GM23248 (cell line): ENCODE measurements around the gene HLCS. TPM values are rescaled to one million over a fixed set of nuclear protein-coding genes. Genes with fewer than 3 reads are reported as not detected.

ENCODE experiments used
- DNase-seq: peaks from one replicate; pipeline ENCODE4 v3.0.0-alpha.2; 2015
- H2AFZ ChIP-seq: fragments of 200-600 bp; sonication (generic); 2 replicates; pipeline ENCODE4 v1.6.1; 2016; ENCODE audit warnings: antibody characterized with exemption
- H3F3A ChIP-seq: fragments of 200-600 bp; sonication (generic); 2 replicates; pipeline ENCODE4 v1.6.1; 2016; ENCODE audit warnings: mild to moderate bottlenecking, antibody characterized with exemption, mixed run types; ENCODE audit not compliant: insufficient read depth
- H3K27ac ChIP-seq: fragments of 200-600 bp; sonication (generic); 2 replicates; pipeline ENCODE4 v1.5.1; 2016; ENCODE audit warnings: mild to moderate bottlenecking
- H3K27me3 ChIP-seq: fragments of 200-600 bp; sonication (generic); replicated peaks from 2 replicates; pipeline ENCODE4 v1.6.1; 2016; ENCODE audit warnings: mild to moderate bottlenecking; ENCODE audit not compliant: insufficient read depth
- H3K36me3 ChIP-seq: fragments of 200-600 bp; sonication (generic); 2 replicates; pipeline ENCODE4 v1.6.1; 2016; ENCODE audit warnings: low read depth, mild to moderate bottlenecking
- H3K4me1 ChIP-seq: fragments of 200-600 bp; sonication (generic); 2 replicates; pipeline ENCODE4 v1.6.1; 2016; ENCODE audit warnings: mild to moderate bottlenecking; ENCODE audit not compliant: insufficient read depth
- H3K4me2 ChIP-seq: fragments of 200-600 bp; sonication (generic); one replicate; pipeline ENCODE4 v1.6.1; 2016; ENCODE audit warnings: mild to moderate bottlenecking; ENCODE audit not compliant: unreplicated experiment
- H3K4me3 ChIP-seq: fragments of 200-600 bp; sonication (generic); 2 replicates; pipeline ENCODE4 v1.5.1; 2016; ENCODE audit warnings: mild to moderate bottlenecking
- H3K79me2 ChIP-seq: fragments of 200-600 bp; sonication (generic); 2 replicates; pipeline ENCODE4 v1.6.1; 2016; ENCODE audit warnings: mild to moderate bottlenecking; ENCODE audit not compliant: insufficient read depth
- H3K9ac ChIP-seq: fragments of 200-600 bp; sonication (generic); 2 replicates; pipeline ENCODE4 v1.6.1; 2016; ENCODE audit warnings: mild to moderate bottlenecking
- H3K9me2 ChIP-seq: fragments of 200-600 bp; sonication (generic); 2 replicates; pipeline ENCODE4 v1.6.1; 2016; ENCODE audit warnings: mixed run types, mild to moderate bottlenecking, moderate library complexity; ENCODE audit not compliant: insufficient read depth
- H3K9me3 ChIP-seq: fragments of 200-600 bp; sonication (generic); one replicate; pipeline ENCODE4 v1.6.1; 2017; ENCODE audit warnings: low read depth
- H4K20me1 ChIP-seq: fragments of 200-600 bp; sonication (generic); 2 replicates; pipeline ENCODE4 v1.6.0; 2016; ENCODE audit not compliant: insufficient read depth
- EZH2 ChIP-seq: fragments of 200-600 bp; sonication (generic); IDR thresholded peaks from 2 replicates; pipeline ENCODE4 v1.6.1; 2018; ENCODE audit warnings: antibody characterized with exemption, mild to moderate bottlenecking; ENCODE audit not compliant: insufficient read depth, poor library complexity, severe bottlenecking
- EZH2phosphoT487 ChIP-seq: fragments of 200-600 bp; sonication (generic); IDR thresholded peaks from 2 replicates; pipeline ENCODE4 v1.6.1; 2018; ENCODE audit warnings: antibody characterized with exemption, moderate library complexity, mild to moderate bottlenecking, low read depth; ENCODE audit not compliant: insufficient read depth
- WGBS, 2 experiments: methylation state at CpG; one replicate each; pipeline ENCODE4 v1.1.6; 2015 to 2017; ENCODE audit warnings: low lambda C conversion rate in 2 of 2, low coverage in 1 of 2; ENCODE audit errors: missing lambda C conversion rate in 2 of 2; 5-methylcytosine and 5-hydroxymethylcytosine counted together
- in situ Hi-C: fragments of 300-500 bp; cut with MboI; formaldehyde crosslinking; loops from 2 replicates; pipeline ENCODE4 v1.15.0; 2020
- polyA plus RNA-seq: library from polyadenylated mRNA; unstranded; fragments of >200 nt; fragmentation: Nextera tagmentation; extraction: Ambion mirVana; gene quantifications from 2 replicates; pipeline ENCODE4 v1.2.1, GENCODE V29; 2016
- total RNA-seq: library from RNA; depleted of rRNA; stranded (reverse); fragments of >200 nt; shearing (Covaris generic); gene quantifications from 2 replicates; pipeline ENCODE4 v1.2.3, GENCODE V29; 2014

The HLCS gene
- total and polyA plus RNA-seq, 2 experiments from 2014 or later, result 21.4 to 42.5 TPM

- Histone ChIP-seq H2AFZ (no peak overlapping the region), H3K4me1 (no peaks in the 10 kb centered on the region), H3K36me3 (peaks cover 10% of the 10 kb centered on the region; the same call in 1 of the 2 replicates), H4K20me1 (no peaks in the 10 kb centered on the region), H3K9me3 (no peaks in the 10 kb centered on the region), H3K79me2 (no peaks in the 10 kb centered on the region), H3F3A (no peaks in the 10 kb centered on the region), H3K4me3 (no peak overlapping the region), H3K27ac (no peak overlapping the region), H3K9ac (no peak overlapping the region), H3K9me2 (no peaks in the 10 kb centered on the region), H3K4me2 (no peak overlapping the region), H3K27me3 (no peaks in the 10 kb centered on the region)
- TF ChIP-seq EZH2, result no peak
- TF ChIP-seq EZH2phosphoT487, result no peak
- WGBS, 2 experiments, result 95% methylated on average over 24 of the region's 24 CpGs
- in situ Hi-C loops, result loop anchor here (25.0 kb wide), 2 partner anchors 299 to 524 kb away; no protein-coding TSS in a partner anchor
- no peak for DNase-seq
Observed at GRCh38 chr21:36936361-36937135, 29.9 kb downstream of the HLCS start.

- H3K4me2 ChIP-seq, result no peak overlapping the region
- no peaks in the 10 kb centered on the region for H4K20me1 ChIP-seq
- H3F3A ChIP-seq, result no peaks in the 10 kb centered on the region
- TF ChIP-seq EZH2 (no peak), EZH2phosphoT487 (no peak)
- in situ Hi-C loops, result loop anchor here (25.0 kb wide), 2 partner anchors 298 to 523 kb away; no protein-coding TSS in a partner anchor
- H3K27ac ChIP-seq, result no peak overlapping the region
- H2AFZ ChIP-seq, result no peak overlapping the region
- H3K79me2 ChIP-seq, result no peaks in the 10 kb centered on the region
- H3K36me3 ChIP-seq, result peaks cover 10% of the 10 kb centered on the region; the same call in 1 of the 2 replicates
- no peak for DNase-seq
- no peaks in the 10 kb centered on the region for H3K27me3 ChIP-seq
- H3K9me2 ChIP-seq, result no peaks in the 10 kb centered on the region
- H3K9ac ChIP-seq, result no peak overlapping the region
- H3K4me3 ChIP-seq, result no peak overlapping the region
- 75 to 76% methylated on average over 5 of the region's 5 CpGs for WGBS, 2 experiments
- H3K9me3 ChIP-seq, result no peaks in the 10 kb centered on the region
- no peaks in the 10 kb centered on the region for H3K4me1 ChIP-seq
Observed at GRCh38 chr21:36934864-36935420, 31.5 kb downstream of the HLCS start.

GRCh38 chr21:36932161-36932816 lies 34.2 kb downstream of the HLCS start:
- H4K20me1 ChIP-seq, result no peaks in the 10 kb centered on the region
- 0 out of 2 replicates have a peak, but pooled peaks cover 2% of the 10 kb centered on the region for H3F3A ChIP-seq
- no peak overlapping the region for H3K4me2 ChIP-seq
- in situ Hi-C loops, result loop anchor here (25.0 kb wide), 2 partner anchors 295 to 520 kb away; no protein-coding TSS in a partner anchor
- TF ChIP-seq EZH2 (no peak), EZH2phosphoT487 (no peak)
- WGBS, 2 experiments, result 77 to 80% methylated on average over 3 of the region's 3 CpGs
- H3K9me2 ChIP-seq, result no peaks in the 10 kb centered on the region
- H3K79me2 ChIP-seq, result no peaks in the 10 kb centered on the region
- H3K9me3 ChIP-seq, result no peaks in the 10 kb centered on the region
- no peaks in the 10 kb centered on the region for H3K27me3 ChIP-seq
- H3K4me3 ChIP-seq, result no peak overlapping the region
- H3K36me3 ChIP-seq, result peaks cover 10% of the 10 kb centered on the region; the same call in 1 of the 2 replicates
- H3K9ac ChIP-seq, result no peak overlapping the region
- DNase-seq, result no peak
- H2AFZ ChIP-seq, result no peak overlapping the region
- no peak overlapping the region for H3K27ac ChIP-seq
- H3K4me1 ChIP-seq, result no peaks in the 10 kb centered on the region

- no peaks in the 10 kb centered on the region for H3K27me3 ChIP-seq
- in situ Hi-C loops, result loop anchor here (10.0 to 25.0 kb wide), 3 partner anchors 292 to 517 kb away; no protein-coding TSS in a partner anchor
- H3F3A ChIP-seq, result 0 out of 2 replicates have a peak, but pooled peaks cover 8% of the 10 kb centered on the region
- no peaks in the 10 kb centered on the region for H3K9me3 ChIP-seq
- H3K79me2 ChIP-seq, result no peaks in the 10 kb centered on the region; the same call in 1 of the 2 replicates
- no peak overlapping the region for H3K27ac ChIP-seq
- H3K36me3 ChIP-seq, result peaks cover 10% of the 10 kb centered on the region; the same call in 1 of the 2 replicates
- H3K4me2 ChIP-seq, result no peak overlapping the region
- DNase-seq, result no peak
- H3K4me1 ChIP-seq, result no peaks in the 10 kb centered on the region
- no peaks in the 10 kb centered on the region for H4K20me1 ChIP-seq
- H2AFZ ChIP-seq, result no peak overlapping the region
- TF ChIP-seq EZH2phosphoT487 (no peak), EZH2 (no peak)
- H3K9ac ChIP-seq, result no peak overlapping the region
- H3K9me2 ChIP-seq, result no peaks in the 10 kb centered on the region
- 66% methylated on average over 7 of the region's 7 CpGs for WGBS, 2 experiments
- no peak overlapping the region for H3K4me3 ChIP-seq
Observed at GRCh38 chr21:36929622-36930021, 36.8 kb downstream of the HLCS start.
